PFSK-1 (cell line): ENCODE measurements around the gene NAALADL2.

ENCODE experiments used
- POLR2AphosphoS5 ChIP-seq: IDR thresholded peaks from 2 replicates; pipeline ENCODE4 v1.6.1; 2012; ENCODE audit warnings: low read depth, mild to moderate bottlenecking, control low read depth, low read length, moderate library complexity
- REST ChIP-seq, 2 experiments: IDR thresholded peaks; 2 replicates each; pipeline versions ENCODE4 v1.6.1 to v1.8.0; 2011 to 2012; ENCODE audit warnings: low read depth in 2 of 2, low read length in 2 of 2, control low read depth in 1 of 2, inconsistent platforms in 1 of 2, mild to moderate bottlenecking in 1 of 2, moderate library complexity in 1 of 2; ENCODE audit not compliant: insufficient read depth in 1 of 2
- SIN3A ChIP-seq: IDR thresholded peaks from 2 replicates; pipeline ENCODE4 v1.6.1; 2012; ENCODE audit warnings: mild to moderate bottlenecking, low read length, moderate library complexity, borderline replicate concordance; ENCODE audit not compliant: insufficient read depth
- TAF1 ChIP-seq: IDR thresholded peaks from 2 replicates; pipeline ENCODE4 v1.6.1; 2012; ENCODE audit warnings: low read length, control low read depth, borderline replicate concordance; ENCODE audit not compliant: insufficient read depth

GRCh38 chr3:175200391-175201095 is 341.4 kb downstream of the NAALADL2 start:
- TF ChIP-seq POLR2AphosphoS5: no peak
- no peak for TF ChIP-seq REST (IDR thresholded peaks at IDR 0.05; ENCODE audit: insufficient read depth in 1 of 2, low read depth in 2 of 2, low read length in 2 of 2)
- TF ChIP-seq SIN3A: no peak
- TF ChIP-seq TAF1: no peak
